HG03571 (cell line): ENCODE results near the gene SMIM7.

Source experiments
- ATAC-seq: cut with Tn5 transposase; IDR thresholded peaks from one replicate; pipeline ENCODE4 v1.9.1; 2021; ENCODE audit not compliant: unreplicated experiment

The SMIM7 gene

DNA sequence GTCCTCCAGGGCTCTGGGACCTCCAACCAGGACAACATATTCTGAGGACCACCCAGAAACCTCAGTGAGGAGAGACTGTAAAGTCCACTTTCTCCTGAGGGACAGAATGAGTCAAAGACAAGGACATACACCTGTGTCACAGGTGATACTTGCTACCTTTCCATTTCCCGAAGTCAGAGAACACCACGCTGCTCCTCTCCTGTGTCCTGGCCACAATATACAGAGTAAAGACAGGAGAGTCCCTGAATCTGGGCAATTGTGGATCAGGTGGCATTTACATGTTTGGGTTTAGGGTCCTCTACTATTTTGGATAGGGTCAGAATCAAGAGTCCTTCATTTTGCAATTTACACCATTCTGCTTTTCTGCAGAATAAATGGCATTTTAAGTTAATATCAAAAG lies 36.9 kb downstream of the SMIM7 start:
- ATAC-seq = no peak

- no peak for ATAC-seq
Measured at GRCh38 chr19:16621165-16621800, 38.7 kb downstream of the SMIM7 start.

- no peak for ATAC-seq
Measured at GRCh38 chr19:16620584-16620983, 39.4 kb downstream of the SMIM7 start.

- no peak for ATAC-seq
Measured at GRCh38 chr19:16620018-16620417, 39.9 kb downstream of the SMIM7 start.

DNA sequence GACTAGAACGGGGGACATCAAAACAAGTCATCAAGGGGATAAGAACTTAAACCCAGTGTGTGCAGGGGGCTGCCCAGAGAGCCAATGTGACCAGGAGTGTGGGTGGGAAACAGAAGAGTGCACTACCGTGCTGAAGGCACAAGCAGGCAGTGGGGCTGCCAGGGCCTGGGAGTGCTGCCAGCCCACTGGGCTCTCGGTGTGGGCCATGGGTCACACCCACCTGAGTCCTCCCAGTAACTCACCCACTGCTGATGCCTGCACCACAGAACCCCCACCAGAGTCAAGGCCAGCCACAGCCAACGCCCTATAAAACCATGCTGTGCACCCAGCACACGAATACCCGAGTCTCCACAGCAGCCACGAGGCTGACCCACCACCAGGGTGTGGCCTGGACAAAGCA lies 40.5 kb downstream of the SMIM7 start:
- ATAC-seq = no peak

DNA sequence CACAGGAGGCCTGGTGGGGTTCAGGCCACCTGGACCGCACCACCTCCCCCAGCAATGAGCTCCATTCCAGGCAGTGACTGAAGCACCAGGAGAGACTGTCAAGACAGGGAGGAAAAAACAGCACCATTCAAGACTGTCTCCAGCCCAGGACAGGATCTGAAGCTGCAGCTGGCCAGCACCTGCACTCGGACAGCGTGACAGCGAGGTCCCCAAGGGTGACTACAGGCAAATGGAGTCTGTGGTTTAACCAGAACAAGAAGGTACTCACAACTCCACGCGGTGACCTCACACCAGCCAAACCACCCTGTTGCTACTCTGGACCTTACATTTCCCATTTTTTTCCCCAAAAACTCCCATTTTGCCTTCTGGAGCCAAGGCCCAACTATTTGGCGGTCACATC lies 41.7 kb downstream of the SMIM7 start:
- no peak for ATAC-seq

GRCh38 chr19:16615808-16616207 lies 44.1 kb downstream of the SMIM7 start:
- no peak for ATAC-seq

GRCh38 chr19:16614941-16615340 lies 45.0 kb downstream of the SMIM7 start:
- ATAC-seq = no peak

DNA sequence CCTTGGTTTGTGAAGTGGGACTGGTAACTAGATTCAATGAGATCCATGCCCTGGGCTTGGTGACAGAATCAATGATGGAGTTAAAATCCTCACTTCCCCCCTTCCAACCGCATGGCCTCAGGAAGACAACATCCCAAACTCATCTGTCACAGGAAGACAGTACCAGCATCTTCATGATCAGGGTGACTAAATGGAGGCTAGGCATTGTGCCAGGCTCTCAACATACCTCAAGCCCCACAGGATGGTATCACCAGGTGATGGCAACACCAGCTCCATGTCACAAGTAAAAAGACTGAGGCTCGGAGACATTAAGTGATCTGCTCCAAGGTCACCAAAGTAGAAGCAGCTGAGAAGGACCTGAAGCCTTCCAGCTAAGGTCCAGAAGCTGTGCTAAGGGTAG lies 46.1 kb downstream of the SMIM7 start:
- no peak for ATAC-seq

DNA sequence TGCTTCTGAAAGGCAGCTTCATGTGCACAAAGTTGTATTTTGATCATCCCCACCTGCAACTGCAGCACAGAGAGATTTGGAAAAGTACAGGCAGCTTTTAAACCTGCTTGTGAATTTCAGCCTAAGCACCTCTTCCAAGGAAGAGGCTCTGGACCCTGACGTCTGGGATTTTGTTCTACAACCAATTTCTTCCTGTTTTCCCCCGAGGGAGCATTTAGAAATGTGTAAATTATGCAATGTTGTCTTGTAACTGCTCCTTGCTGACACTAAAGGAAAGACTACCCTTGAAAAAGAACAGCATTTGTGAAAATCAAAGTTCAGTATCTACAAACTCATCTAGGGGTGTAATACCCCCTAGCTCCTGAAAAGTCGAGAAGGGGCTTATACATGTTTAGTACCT lies 47.3 kb downstream of the SMIM7 start:
- no peak for ATAC-seq

- no peak for ATAC-seq
Measured at GRCh38 chr19:16611121-16611520, 48.8 kb downstream of the SMIM7 start.

DNA sequence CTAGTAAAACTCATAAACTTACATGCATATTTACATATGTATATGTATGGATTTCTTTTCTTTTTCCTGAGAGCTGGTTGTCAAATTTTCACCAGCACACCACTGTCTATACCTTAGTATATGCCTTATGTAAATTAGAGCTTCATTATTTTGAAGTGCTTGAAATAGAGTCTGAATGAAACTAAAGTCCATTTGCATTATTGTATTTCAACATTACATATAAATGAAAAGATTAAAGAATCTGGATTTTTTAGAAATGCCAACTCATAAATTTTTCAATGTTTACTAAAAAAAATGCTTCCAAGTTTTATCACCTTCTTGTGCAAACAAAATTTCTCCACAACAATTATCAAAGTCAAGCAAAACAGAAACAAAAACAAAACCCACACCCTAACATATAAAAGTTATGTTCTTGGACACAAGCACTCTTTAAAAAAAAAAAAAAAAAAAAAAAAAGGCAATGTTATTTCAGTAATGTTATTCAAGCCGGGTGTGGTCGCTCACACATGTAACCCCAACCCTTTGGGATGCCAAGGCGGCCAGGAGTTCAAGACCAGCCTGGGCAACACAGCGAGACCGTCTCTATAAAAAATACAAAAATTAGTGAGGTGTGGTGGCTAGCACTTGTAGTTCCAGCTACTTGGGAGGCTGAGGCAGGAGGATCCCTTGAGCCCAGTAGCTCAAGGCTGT lies 50.3 kb downstream of the SMIM7 start:
- ATAC-seq = no peak

DNA sequence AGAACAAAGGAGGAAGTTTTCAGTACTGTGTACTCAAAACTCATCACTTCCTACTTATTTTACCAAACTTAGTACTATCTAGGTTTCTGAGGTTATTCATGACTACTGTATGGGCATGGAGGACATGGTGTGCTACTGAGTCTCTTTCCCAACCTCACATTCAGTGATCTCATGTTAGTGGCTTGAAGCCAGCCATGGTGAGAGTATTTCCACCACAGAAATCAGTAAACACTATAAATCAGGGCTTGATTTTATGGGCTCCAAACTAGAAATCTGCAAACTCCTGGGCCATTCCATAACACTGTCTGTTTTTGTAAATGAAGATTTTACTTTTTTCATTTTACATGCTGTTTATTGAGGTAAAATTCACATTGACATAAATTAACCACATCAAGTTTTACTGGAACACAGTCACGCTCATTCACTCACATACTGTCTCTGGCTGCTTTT lies 51.6 kb downstream of the SMIM7 start:
- ATAC-seq = no peak

DNA sequence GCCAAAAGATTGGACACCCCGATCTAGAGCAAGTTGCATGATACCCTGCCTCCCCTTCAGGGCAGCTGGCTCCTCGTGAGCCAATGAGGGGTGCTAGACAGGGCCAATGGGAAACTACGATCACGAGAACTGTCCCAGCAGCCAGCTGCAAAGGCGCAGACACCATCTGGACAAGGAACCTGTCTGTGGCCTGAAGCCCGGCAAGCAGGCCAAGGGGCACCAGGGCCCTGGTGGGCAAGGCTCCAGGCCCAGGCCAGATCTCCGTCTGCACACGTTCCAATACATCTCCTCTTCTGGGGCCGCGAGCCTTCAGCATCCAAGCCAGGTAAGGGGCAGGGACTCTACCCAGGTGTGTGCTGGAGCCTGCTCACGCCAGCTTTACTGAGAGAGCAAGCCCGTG lies 52.1 kb downstream of the SMIM7 start:
- ATAC-seq = no peak

DNA sequence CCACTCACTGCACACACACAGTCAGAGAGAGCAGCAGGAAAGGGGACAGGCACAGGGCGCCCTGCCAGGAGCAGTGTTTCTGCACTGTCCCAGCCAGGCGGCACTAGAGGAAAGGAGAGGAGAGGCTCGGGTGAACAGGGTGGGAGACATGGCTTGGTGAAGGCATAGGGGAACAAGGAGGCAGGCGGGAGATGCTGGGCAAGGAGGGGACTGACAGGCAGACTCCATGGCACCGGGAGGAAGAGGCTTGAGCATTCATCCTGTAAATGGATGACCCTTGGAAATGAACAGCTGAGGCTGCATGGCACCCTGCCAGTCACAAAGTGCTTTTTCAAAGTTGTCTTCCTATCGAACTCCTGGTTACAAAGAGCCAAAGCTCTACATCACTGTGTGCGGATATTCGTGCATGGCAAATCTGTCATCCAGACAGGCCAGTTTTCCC lies 54.4 kb downstream of the SMIM7 start:
- no peak for ATAC-seq

DNA sequence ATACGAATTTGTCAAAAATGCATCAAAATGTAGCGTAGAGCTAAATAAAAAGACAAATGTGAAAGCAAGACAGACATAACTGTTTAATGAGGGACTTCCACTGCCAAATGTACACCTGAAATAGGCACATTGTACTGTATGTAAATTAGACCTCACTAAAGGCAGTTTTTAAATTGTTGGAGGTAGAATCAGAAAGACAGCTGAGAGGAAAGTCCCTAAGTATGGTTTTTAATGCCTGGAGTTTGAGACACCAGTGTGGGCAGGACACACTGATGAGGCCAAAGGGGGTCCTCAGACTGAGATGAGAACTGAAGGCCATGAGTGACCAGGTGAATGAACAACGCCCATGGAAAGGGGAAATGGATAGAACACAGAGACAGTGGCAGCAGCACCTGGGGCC lies 54.8 kb downstream of the SMIM7 start:
- ATAC-seq = no peak

GRCh38 chr19:16604615-16605014 lies 55.3 kb downstream of the SMIM7 start:
- no peak for ATAC-seq

DNA sequence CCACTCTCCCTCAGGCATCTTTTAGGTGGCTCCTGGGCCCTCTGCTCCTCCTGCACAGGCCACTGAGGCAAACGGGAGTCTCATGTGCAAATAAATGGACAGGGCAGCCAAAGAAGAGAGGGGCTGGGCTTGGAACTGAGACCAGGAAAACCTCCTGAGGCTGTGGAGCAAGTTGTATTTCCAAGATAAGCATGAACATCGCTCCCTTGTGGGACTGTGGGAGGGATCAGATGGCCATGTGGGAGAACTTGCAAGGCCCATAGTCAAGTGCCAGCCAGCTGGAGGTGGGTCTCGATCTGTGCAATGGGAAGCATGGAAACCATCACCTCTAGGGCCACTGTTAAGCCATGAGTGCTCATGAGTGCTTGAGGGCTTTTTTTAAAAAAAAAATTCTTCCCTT lies 56.9 kb downstream of the SMIM7 start:
- ATAC-seq = no peak

DNA sequence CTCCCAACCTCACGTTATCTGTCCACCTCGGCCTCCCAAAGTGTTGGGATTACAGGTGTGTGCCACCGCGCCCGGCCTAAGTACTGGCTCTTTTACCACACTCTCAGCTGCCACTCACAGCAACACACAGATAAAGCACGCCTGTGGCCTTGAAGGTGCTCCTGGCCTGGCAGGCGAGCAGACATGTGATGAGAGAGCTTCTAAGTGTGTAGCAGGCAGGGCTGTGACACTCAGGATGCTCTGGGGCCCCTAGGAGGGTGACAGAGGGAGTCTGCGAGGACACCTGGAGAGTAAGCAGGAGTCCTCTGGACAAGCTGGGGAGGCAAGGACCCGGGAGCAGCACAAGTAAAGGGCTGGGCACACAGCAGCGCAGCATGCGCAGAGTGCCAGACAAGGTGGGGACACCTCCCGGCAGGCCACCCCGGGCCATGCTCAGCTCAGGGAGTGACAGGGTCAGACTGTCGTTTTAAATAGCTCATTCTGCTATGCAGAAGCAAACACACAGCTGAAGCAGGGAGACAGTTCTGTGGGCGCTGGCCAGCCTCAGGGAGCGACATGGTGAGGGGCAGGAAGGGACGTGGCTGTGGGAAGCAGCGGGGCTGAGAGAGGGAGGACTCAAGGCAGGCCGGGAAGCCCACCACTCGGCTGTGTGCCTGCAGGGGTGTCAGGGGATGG lies 58.4 kb downstream of the SMIM7 start:
- ATAC-seq = no peak

DNA sequence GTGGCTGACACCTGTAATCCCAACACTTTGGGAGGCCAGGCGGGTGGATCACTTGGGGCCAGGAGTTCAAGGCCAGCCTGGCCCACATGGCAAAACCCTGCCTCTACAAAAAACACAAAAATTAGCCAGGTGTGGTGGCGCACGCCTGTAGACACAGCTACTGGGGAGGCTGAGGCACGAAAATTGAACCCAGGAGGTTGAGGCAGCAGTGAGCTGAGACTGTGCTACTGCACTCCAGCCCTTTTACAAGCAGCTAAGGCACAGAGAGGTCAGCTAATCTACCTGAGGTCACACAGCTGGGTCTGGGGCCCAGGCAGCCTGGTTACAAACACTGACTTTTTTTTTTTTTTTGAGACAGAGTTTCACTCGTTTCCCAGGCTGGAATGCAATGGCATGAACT lies 59.1 kb downstream of the SMIM7 start:
- no peak for ATAC-seq

- no peak for ATAC-seq
Measured at GRCh38 chr19:16599655-16600346, 60.1 kb downstream of the SMIM7 start.

- ATAC-seq = no peak
Measured at GRCh38 chr19:16598848-16599247, 61.1 kb downstream of the SMIM7 start.
